Smooth muscle cell (in vitro differentiated cells): ENCODE results near the gene TMCC1. TPM values are rescaled to one million over a fixed set of nuclear protein-coding genes. Genes with fewer than 3 reads are reported as not detected.

Experiments
- DNase-seq: peaks from one replicate; lab custom pipeline; 2025; ENCODE audit not compliant: unreplicated experiment; lab: John Stamatoyannopoulos, UW
- H2AFZ ChIP-seq: fragments of 200-600 bp; sonication (generic); 2 replicates; pipeline ENCODE4 v1.6.0; 2016; ENCODE audit warnings: antibody characterized with exemption, low read depth, mild to moderate bottlenecking
- H3F3A ChIP-seq: fragments of 200-600 bp; sonication (generic); 2 replicates; pipeline ENCODE4 v1.6.0; 2017; ENCODE audit warnings: antibody characterized with exemption, low read depth
- H3K27ac ChIP-seq: fragments of 200-600 bp; sonication (generic); 2 replicates; pipeline ENCODE4 v1.5.1; 2016; ENCODE audit warnings: low read depth, mild to moderate bottlenecking
- H3K27me3 ChIP-seq: fragments of 200-600 bp; sonication (generic); 2 replicates; pipeline ENCODE4 v1.6.1; 2016; ENCODE audit warnings: low read depth, mild to moderate bottlenecking
- H3K36me3 ChIP-seq: fragments of 200-600 bp; sonication (generic); 2 replicates; pipeline ENCODE4 v1.5.1; 2016; ENCODE audit warnings: low read depth
- H3K4me1 ChIP-seq: fragments of 200-600 bp; sonication (generic); 2 replicates; pipeline ENCODE4 v1.5.1; 2016; ENCODE audit warnings: low read depth
- H3K4me2 ChIP-seq: fragments of 200-600 bp; sonication (generic); 2 replicates; pipeline ENCODE4 v1.6.0; 2016; ENCODE audit warnings: mild to moderate bottlenecking
- H3K4me3 ChIP-seq: fragments of 200-600 bp; sonication (generic); 2 replicates; pipeline ENCODE4 v1.5.1; 2016; ENCODE audit warnings: mild to moderate bottlenecking
- H3K79me2 ChIP-seq: fragments of 200-600 bp; sonication (generic); 2 replicates; pipeline ENCODE4 v1.6.0; 2016; ENCODE audit warnings: low read depth, mild to moderate bottlenecking
- H3K9ac ChIP-seq: fragments of 200-600 bp; sonication (generic); 2 replicates; pipeline ENCODE4 v1.6.0; 2016; ENCODE audit warnings: low read depth
- H3K9me3 ChIP-seq: fragments of 200-600 bp; sonication (generic); replicated peaks from 2 replicates; pipeline ENCODE4 v1.5.1; 2016; ENCODE audit warnings: low read depth
- H4K20me1 ChIP-seq: fragments of 200-600 bp; sonication (generic); 2 replicates; pipeline ENCODE4 v1.6.0; 2016; ENCODE audit warnings: low read depth
- WGBS: methylation state at CpG from one replicate; pipeline ENCODE4 v1.1.7; 2016; ENCODE audit warnings: low lambda C conversion rate; 5-methylcytosine and 5-hydroxymethylcytosine counted together
- polyA plus RNA-seq: library from polyadenylated mRNA; unstranded; fragments of >200 nt; fragmentation: Nextera tagmentation; extraction: Ambion mirVana; gene quantifications from 2 replicates; pipeline ENCODE4 v1.2.1, GENCODE V29; 2016
- total RNA-seq: library from RNA; depleted of rRNA; stranded (reverse); fragments of >200 nt; gene quantifications from 2 replicates; pipeline ENCODE4 v1.2.3, GENCODE V29; 2014
- TF ChIP-seq, protein P1 (sequence below): fragments of 200-600 bp; sonication (generic); IDR thresholded peaks from 2 replicates; pipeline ENCODE4 v1.5.1; 2017; ENCODE audit warnings: borderline replicate concordance, mild to moderate bottlenecking, antibody characterized with exemption; ENCODE audit not compliant: insufficient read depth, poor library complexity, severe bottlenecking

Gene TMCC1
- total and polyA plus RNA-seq, 2 experiments from 2014 or later, result 5.3 to 17.8 TPM

DNA sequence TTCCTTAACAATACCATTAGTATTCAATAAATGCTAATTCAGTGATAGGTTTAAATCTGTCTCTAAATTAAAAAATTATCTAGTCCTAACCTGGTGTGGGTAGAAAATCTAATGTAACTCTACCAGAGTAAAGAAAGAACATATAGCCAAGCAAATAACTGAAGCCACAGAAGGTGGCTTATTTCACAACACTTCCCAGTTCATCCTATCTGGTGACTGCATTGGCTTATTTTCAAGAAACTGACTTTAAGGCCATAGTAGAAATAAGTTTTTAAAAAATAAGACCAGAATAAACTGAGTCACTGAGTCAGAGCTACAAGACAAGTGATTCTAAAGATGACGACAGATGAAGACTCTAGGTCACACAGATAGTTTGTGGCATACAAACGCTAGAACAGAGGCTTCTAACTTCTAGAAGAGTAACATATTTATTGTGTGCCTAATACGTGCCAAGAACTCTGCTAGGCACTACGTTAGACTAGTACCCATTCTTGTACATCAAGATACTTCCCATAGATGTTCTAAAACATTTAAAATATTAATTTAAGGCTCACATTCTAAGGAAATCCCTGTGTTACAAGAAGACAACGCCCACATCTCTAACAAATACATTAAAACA lies 25.9 kb downstream of the TMCC1 start:
- H2AFZ ChIP-seq, result no peak overlapping the region
- no peak overlapping the region for H3K27ac ChIP-seq
- 93% methylated on average over 5 of the region's 5 CpGs for WGBS
- H3K4me3 ChIP-seq, result no peak overlapping the region
- no peak overlapping the region for H3K9ac ChIP-seq
- H3K4me1 ChIP-seq, result no peaks in the 10 kb centered on the region
- no peaks in the 10 kb centered on the region for H3K27me3 ChIP-seq
- H3F3A ChIP-seq, result no peaks in the 10 kb centered on the region
- peaks cover 61% of the 10 kb centered on the region for H3K79me2 ChIP-seq
- no peaks in the 10 kb centered on the region for H3K9me3 ChIP-seq
- no peak overlapping the region for H3K4me2 ChIP-seq
- no peaks in the 10 kb centered on the region for H3K36me3 ChIP-seq
- no peak for DNase-seq
- TF ChIP-seq, protein P1, sequence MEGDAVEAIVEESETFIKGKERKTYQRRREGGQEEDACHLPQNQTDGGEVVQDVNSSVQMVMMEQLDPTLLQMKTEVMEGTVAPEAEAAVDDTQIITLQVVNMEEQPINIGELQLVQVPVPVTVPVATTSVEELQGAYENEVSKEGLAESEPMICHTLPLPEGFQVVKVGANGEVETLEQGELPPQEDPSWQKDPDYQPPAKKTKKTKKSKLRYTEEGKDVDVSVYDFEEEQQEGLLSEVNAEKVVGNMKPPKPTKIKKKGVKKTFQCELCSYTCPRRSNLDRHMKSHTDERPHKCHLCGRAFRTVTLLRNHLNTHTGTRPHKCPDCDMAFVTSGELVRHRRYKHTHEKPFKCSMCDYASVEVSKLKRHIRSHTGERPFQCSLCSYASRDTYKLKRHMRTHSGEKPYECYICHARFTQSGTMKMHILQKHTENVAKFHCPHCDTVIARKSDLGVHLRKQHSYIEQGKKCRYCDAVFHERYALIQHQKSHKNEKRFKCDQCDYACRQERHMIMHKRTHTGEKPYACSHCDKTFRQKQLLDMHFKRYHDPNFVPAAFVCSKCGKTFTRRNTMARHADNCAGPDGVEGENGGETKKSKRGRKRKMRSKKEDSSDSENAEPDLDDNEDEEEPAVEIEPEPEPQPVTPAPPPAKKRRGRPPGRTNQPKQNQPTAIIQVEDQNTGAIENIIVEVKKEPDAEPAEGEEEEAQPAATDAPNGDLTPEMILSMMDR, result no peak
- H4K20me1 ChIP-seq, result peaks cover 95% of the 10 kb centered on the region

- Histone ChIP-seq H3K9me3 (no peaks in the 10 kb centered on the region), H3K4me2 (no peak overlapping the region), H2AFZ (no peak overlapping the region), H3K4me1 (no peaks in the 10 kb centered on the region), H3K36me3 (peaks cover 3% of the 10 kb centered on the region), H3K79me2 (peaks cover 68% of the 10 kb centered on the region), H3K4me3 (no peak overlapping the region), H3K27me3 (no peaks in the 10 kb centered on the region), H3K27ac (no peak overlapping the region), H3K9ac (no peak overlapping the region), H3F3A (no peaks in the 10 kb centered on the region), H4K20me1 (peaks cover 89% of the 10 kb centered on the region)
- TF ChIP-seq, protein P1, result no peak
- WGBS, result 100% methylated on average over 2 of the region's 2 CpGs
- DNase-seq, result no peak
Measured at GRCh38 chr3:129865806-129866205, 27.7 kb downstream of the TMCC1 start.

GRCh38 chr3:129864519-129864918 lies 29.0 kb downstream of the TMCC1 start:
- Histone ChIP-seq H3F3A (no peaks in the 10 kb centered on the region), H4K20me1 (peaks cover 86% of the 10 kb centered on the region), H3K4me2 (no peak overlapping the region), H3K27ac (no peak overlapping the region), H3K9me3 (no peaks in the 10 kb centered on the region), H3K79me2 (peaks cover 64% of the 10 kb centered on the region), H3K4me3 (no peak overlapping the region), H3K9ac (no peak overlapping the region), H3K4me1 (no peaks in the 10 kb centered on the region), H3K36me3 (peaks cover 3% of the 10 kb centered on the region), H2AFZ (no peak overlapping the region), H3K27me3 (no peaks in the 10 kb centered on the region)
- no peak for DNase-seq
- WGBS, result 92% methylated on average over 1 of the region's 1 CpG
- TF ChIP-seq, protein P1, result no peak

DNA sequence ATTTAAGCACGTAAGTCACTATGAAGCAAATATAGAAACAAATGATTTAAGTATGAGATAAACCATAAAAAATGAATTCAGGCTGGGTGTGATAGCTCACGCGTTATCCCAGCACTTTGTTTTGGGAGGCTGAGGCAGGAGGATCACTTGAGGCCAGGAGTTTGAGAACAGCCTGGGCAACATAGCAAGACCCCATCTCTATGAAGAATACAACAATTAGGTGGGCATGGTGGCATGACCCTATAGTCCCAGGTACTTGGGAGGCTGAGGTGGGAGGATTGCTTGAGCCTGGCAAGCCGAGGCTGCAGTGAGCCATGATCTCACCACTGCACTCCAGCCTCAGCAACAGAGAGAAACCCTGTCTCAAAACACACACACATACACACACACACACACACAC lies 34.2 kb downstream of the TMCC1 start:
- H4K20me1 ChIP-seq, result peaks cover 48% of the 10 kb centered on the region
- no peak overlapping the region for H2AFZ ChIP-seq
- H3K9me3 ChIP-seq, result no peaks in the 10 kb centered on the region
- H3K4me3 ChIP-seq, result no peak overlapping the region
- WGBS, result over 99% methylated on average over 4 of the region's 4 CpGs
- TF ChIP-seq, protein P1, result no peak
- H3K36me3 ChIP-seq, result peaks cover 3% of the 10 kb centered on the region
- no peaks in the 10 kb centered on the region for H3K27me3 ChIP-seq
- no peak for DNase-seq
- peaks cover 46% of the 10 kb centered on the region for H3K79me2 ChIP-seq
- H3K27ac ChIP-seq, result no peak overlapping the region
- H3K4me1 ChIP-seq, result no peaks in the 10 kb centered on the region
- no peaks in the 10 kb centered on the region for H3F3A ChIP-seq
- no peak overlapping the region for H3K4me2 ChIP-seq
- no peak overlapping the region for H3K9ac ChIP-seq
